OCI-LY3 (cell line): Measurements from ENCODE around the gene PRDM16.

Source experiments
- CTCF ChIP-seq: fragments of 200-600, 300-600 bp; sonication (generic); IDR thresholded peaks from 2 replicates; pipeline ENCODE4 v1.5.1; 2014; ENCODE audit warnings: antibody characterized with exemption, low read length, low read depth
- EZH2phosphoT487 ChIP-seq: fragments of 200-600 bp; shearing (Covaris generic); IDR thresholded peaks from 2 replicates; pipeline ENCODE4 v1.6.1; 2018; ENCODE audit warnings: antibody characterized with exemption, mixed run types, low read depth

- TF ChIP-seq CTCF = no peak
- TF ChIP-seq EZH2phosphoT487 = no peak
Measured at GRCh38 chr1:3349968-3350299, 280.9 kb downstream of the PRDM16 start.
